CD14-positive monocyte (primary cell): Measurements from ENCODE around the gene TXNDC17. TPM values are rescaled to one million over a fixed set of nuclear protein-coding genes. Genes with fewer than 3 reads are reported as not detected.

Experiments used
- polyA plus RNA-seq, 3 donors: library from polyadenylated mRNA; depleted of rRNA in 1 of 3; unstranded in 2 of 3; stranded (reverse) in 1 of 3; fragments of 300-500 nt in 2 of 3; fragments of >200 nt in 1 of 3; fragmentation: Illumina TruSeq in 2 of 3; gene quantifications; 1 replicate in 2 of 3; 2 replicates in 1 of 3; pipeline ENCODE4 v1.2.3, GENCODE V29; 2012 to 2021
- small RNA-seq: library from RNA; depleted of rRNA; stranded (forward); fragments of <200 nt; gene quantifications from one replicate; pipeline ENCODE3, GENCODE V24; 2012; ENCODE audit warnings: low read depth; ENCODE audit not compliant: insufficient read length

TXNDC17 gene
- polyA plus RNA-seq, 3 donors, result 88.8 to 357 (median 319) TPM

Small RNA genes within 50 kb of the gene (small RNA-seq; reads per million reads assigned to genes)
- gene MIR4520-1 (not detected), gene RNA5SP435 (not detected)

Other genes starting within 250 kb of the TXNDC17 start
- not detected for gene AIPL1, start 205.9 kb upstream of the TXNDC17 start, polyA plus RNA-seq
- not detected for gene PIMREG, start 196.6 kb upstream of the TXNDC17 start, polyA plus RNA-seq
- gene PITPNM3, start 84.5 kb upstream of the TXNDC17 start, polyA plus RNA-seq, result under 1 TPM in 1 of 3 donors, not detected in 2; 0.29 TPM
- 1 to 10 TPM; 1.7 to 6.6 (median 3.5) TPM for gene KIAA0753, start 349 bp upstream of the TXNDC17 start, polyA plus RNA-seq
- gene MED31, start 10.5 kb downstream of the TXNDC17 start, polyA plus RNA-seq, result 10 to 100 TPM in 2 of 3 donors, 1 to 10 TPM in 1; 6.8 to 38.2 (median 33.6) TPM
- gene C17orf100, start 10.7 kb downstream of the TXNDC17 start, polyA plus RNA-seq, result 1 to 10 TPM in 2 of 3 donors, under 1 TPM in 1; 0.51 to 1.8 (median 1.2) TPM
- not detected for gene SLC13A5, start 72.3 kb downstream of the TXNDC17 start, polyA plus RNA-seq
- 10 to 100 TPM; 28.4 to 45.9 (median 31.9) TPM for gene XAF1, start 115.0 kb downstream of the TXNDC17 start, polyA plus RNA-seq
- under 1 TPM in 1 of 3 donors, not detected in 2; 0.12 TPM for gene FBXO39, start 135.2 kb downstream of the TXNDC17 start, polyA plus RNA-seq
- gene TEKT1, start 190.7 kb downstream of the TXNDC17 start, polyA plus RNA-seq, result not detected